DMS153 treated with DMSO at 0.1 percent for 48 hours (cell line): ENCODE results near the gene NMT1.
"Not testable (repeated sequence)": the region's sequence is repeated elsewhere in the genome, so short reads cannot be mapped to it uniquely, and the experiment has no call there.

ENCODE experiments used
- DNase-seq: peaks from one replicate; lab custom pipeline; 2025; ENCODE audit not compliant: unreplicated experiment; lab: John Stamatoyannopoulos, UW

The NMT1 gene

GRCh38 chr17:45036691-45037090 is 24.4 kb upstream of the NMT1 start:
- no peak for DNase-seq

GRCh38 chr17:45038728-45039634 is 22.1 kb upstream of the NMT1 start:
- DNase-seq: no peak

GRCh38 chr17:45040459-45040858 is 20.7 kb upstream of the NMT1 start:
- DNase-seq: no peak

- no peak for DNase-seq
Observed at GRCh38 chr17:45042346-45043120, 18.6 kb upstream of the NMT1 start.

- no peak for DNase-seq
Observed at GRCh38 chr17:45043813-45044540, 17.1 kb upstream of the NMT1 start.

DNA sequence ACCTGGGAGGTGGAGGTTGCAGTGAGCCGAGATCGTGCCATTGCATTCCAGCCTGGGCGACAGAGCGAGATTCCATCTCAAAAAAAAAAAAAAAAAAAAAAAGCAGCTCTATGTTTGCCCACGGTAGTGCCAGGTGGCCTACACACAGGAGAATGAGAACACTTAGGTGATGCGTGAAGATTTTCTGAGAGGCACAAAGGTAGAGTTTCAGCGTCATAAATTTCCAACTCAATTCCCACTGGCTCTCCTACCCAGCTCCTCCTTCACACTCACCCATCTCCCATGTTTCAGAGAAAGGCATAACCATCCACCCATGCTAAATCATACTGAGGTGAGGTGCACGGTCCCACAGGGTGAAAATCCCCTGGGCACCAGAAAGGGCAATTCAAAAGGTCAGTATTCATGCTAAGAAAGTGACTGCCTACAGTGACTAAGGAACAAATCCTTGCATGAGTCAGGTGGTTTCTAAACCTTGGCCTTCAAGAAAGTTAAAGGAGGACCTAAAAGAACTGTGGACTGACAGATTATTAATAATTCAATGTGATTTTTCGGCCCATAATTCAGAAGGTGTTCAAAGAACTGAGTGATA is 14.5 kb upstream of the NMT1 start:
- DNase-seq: no peak

DNA sequence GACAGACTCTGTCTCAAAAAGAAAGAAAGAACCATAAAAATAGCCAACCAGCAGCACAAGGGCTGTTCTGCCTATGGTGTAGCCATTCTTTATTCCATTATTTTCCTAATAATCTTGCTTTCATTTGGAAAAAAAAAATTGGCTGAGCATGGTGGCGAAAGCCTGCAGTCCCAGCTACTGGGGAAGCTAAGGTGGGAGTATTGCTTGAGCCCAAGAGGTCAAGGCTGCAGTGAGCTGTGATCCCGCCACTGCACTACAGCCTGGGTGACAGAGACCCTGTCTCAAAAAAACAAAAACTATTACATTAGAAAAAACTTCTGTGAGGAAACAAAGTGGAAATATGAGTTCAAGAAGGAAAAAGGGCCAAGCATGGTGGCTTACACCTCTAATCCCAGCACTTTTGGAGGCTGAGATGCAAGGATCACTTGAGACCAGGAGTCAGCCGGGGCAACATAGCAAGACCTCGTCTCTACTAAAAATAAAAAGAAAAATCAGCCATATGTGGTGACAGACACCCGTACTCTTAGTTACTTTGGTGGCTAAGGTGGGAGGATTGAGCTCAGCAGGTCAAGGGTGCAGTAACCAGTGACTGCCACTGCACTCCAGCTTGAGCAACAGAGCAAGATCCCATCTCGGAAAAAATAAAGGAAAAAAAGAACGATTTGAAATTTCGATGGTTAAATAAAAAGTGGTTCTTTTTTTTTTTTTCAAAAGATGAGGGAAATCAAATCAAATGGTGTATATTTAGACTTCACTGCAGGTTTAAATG is 12.1 kb upstream of the NMT1 start:
- no peak for DNase-seq

- no peak for DNase-seq
Observed at GRCh38 chr17:45050481-45051059, 10.5 kb upstream of the NMT1 start.

DNA sequence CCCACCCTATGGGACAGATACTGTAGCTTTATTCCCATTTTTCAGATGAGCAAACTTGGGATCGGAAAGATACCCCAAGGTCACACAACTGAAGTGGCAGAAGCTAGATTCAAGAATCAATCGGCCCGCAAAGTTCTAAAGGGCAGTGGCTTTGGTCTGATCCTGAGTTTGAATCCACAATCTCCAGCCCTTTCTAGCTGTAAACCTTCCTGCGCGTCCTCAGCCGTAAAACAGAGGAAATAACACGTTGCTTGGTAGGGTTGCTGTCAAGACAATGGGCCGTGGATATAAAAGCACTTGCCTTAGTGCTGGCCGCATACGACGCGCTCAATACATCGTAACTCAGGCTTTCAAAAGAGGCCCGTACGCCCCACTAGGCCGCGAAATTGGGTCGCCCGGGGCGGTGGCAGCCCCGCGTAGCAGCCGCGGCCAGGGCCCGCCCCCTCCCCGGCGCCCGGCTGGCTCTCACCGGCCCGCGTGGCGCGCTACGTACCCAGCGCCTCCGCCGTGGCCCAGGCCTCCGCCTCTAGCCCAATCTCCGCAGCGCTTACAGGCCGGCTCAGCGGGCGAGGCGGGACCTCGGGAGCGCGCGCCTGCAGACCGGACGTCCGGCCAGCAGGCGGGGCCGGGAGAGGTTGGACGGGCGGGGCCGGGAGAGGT is 9.9 kb upstream of the NMT1 start, which contains the start of gene DCAKD:
DCAKD (minus strand) TSS at position 573 of the 660 bp plus-strand sequence. CDS start 16,747 bp downstream, outside the sequence.
- DNase-seq: peak; percentile 93

GRCh38 chr17:45051720-45052051 is 9.4 kb upstream of the NMT1 start:
- not testable (repeated sequence) for DNase-seq

- peak; percentile 50 for DNase-seq
Observed at GRCh38 chr17:45052052-45052772, 8.9 kb upstream of the NMT1 start.

GRCh38 chr17:45060382-45060796 is 728 bp upstream of the NMT1 start:
- no peak for DNase-seq

DNA sequence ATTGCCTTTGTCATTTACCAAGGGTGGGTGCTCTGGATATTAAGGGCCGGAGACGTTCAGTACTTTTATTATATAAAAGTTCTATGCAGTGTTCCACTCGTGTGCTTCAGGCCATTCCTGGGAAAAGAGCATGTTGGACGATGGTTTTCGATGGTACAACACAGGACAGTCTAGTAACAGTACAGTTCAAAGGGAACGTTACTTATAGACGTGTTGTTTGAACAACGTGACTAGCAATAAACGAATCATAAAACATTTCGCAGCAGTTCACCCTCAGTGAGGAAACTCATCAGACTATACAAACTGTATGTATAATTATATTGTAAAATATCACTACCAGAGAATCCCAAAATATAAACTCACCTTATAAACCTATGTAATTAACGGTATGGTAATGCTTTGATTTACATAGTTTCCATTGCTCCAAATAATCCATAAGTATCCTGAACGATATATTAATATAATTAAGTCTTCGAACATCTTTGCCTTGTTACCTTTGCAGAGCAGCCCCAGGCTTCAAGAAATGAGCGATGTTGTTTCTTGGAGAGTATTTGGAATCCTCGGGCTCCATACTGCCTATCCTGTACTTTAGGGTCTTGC is 589 bp downstream of the NMT1 start:
- DNase-seq: no peak

DNA sequence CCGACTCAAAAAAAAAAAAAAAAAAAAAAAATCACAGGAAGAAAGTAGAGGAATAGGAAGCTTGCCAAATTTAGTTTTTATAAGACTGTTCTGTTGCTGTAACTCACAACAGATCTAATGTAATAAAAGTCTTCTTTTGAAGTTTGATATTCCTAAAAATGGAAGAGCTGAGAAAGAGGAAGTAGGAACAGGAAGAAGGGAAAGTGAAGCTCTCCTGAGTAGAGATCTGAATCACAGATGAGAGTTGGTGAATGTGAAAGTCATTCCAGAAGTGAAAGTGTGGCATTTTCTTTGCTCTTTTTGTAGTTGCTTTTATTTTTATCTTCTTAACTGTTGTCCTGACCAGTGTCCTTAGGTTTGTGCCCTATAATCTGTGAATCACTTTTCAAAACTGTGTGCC is 2.1 kb downstream of the NMT1 start:
- no peak for DNase-seq

GRCh38 chr17:45067637-45068036 is 6.5 kb downstream of the NMT1 start:
- no peak for DNase-seq

DNA sequence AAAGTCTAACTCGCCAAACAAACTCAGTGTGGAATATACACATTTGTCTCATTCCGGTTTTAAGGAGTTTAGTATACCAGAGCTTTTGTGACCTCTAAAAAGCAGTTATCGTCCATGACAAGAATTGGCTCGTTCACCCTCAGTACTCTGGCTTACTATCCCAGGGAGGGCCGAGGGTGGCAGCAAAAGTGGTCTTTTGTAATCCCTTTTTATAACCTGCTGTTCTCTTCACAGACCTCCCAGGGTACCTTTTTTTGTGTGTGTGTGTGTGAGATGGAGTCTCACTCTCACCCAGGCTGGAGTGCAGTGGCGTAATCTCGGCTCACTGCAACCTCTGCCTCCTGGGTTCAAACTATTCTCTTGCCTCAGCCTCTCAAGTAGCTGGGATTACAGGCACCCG is 8.9 kb downstream of the NMT1 start:
- no peak for DNase-seq

- DNase-seq: no peak
Observed at GRCh38 chr17:45070809-45071208, 9.7 kb downstream of the NMT1 start.

- DNase-seq: no peak
Observed at GRCh38 chr17:45073414-45074070, 12.4 kb downstream of the NMT1 start.
